ENCODE measurements around the gene ADI1. TPM values are rescaled to one million over a fixed set of nuclear protein-coding genes. Genes with fewer than 3 reads are reported as not detected.
A peak's percentile ranks its signal among the peaks of the same experiment; 100 is the strongest.

ADI1 gene
- total RNA-seq, 4 donors from 2014 or later, result 90.0 to 130 (median 96.9) TPM

- no peak for DNase-seq (ENCODE audit: extremely low spot score)
- H3K27ac ChIP-seq (replicated peaks in 1 of 4), result no peak overlapping the region
- H3K36me3 ChIP-seq, result peaks cover 0 to 17% (median 4%) of the 10 kb centered on the region in 4 donors
- WGBS, result 92% methylated on average over 21 of the region's 22 CpGs
- intact Hi-C loops (cut with DNase I), result no loop called here
- no peaks in the 10 kb centered on the region for H3K27me3 ChIP-seq
- TF ChIP-seq CTCF (IDR thresholded peaks at IDR 0.05) (no peak), POLR2A (IDR thresholded peaks at IDR 0.05; ENCODE audit: low read depth) (no peak), EP300 (IDR thresholded peaks at IDR 0.05) (no peak), POLR2AphosphoS5 (IDR thresholded peaks at IDR 0.05) (no peak)
- H3K4me1 ChIP-seq, result peaks cover 24 to 38% (median 37%) of the 10 kb centered on the region in 4 donors
- H3K4me3 ChIP-seq, result no peak overlapping the region
- H3K9me3 ChIP-seq, result no peaks in the 10 kb centered on the region
Observed at GRCh38 chr2:3526871-3527270, 7.5 kb upstream of the ADI1 start.

DNA sequence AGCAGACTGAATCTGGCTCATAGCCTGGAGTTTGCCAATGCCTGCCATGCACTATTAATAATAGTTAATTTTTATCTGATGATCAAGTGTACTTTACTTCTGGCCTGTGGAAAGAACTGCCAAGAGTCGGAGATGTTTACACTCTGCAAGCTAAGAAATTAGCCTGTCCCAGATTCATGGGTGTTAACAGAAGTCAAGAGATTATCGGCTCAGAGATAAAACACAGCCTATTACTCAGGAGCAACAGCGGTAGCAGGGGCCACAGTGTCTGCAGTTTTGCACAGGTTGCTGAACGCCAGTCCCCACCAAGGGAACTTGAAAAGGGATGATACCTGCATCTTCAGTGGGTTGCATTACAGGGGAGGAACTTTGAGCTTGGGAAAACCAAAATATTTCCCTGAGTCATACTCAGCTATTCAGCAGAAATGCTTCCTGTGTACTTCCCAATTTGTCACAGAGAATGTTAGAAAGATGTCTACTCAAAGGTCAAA lies 4.3 kb upstream of the ADI1 start:
- peaks cover 0 to 3% (median 0%) of the 10 kb centered on the region in 4 donors for H3K36me3 ChIP-seq
- H3K4me3 ChIP-seq, result peak overlapping the region in 3 of 4 donors; percentile 0 to 34 (median 17)
- WGBS, result 34% methylated on average over 4 of the region's 4 CpGs
- intact Hi-C loops (cut with DNase I), result no loop called here
- no peak for DNase-seq (ENCODE audit: extremely low spot score)
- no peaks in the 10 kb centered on the region for H3K27me3 ChIP-seq
- H3K4me1 ChIP-seq, result peaks cover 38 to 58% (median 54%) of the 10 kb centered on the region in 4 donors
- no peaks in the 10 kb centered on the region for H3K9me3 ChIP-seq
- H3K27ac ChIP-seq (replicated peaks in 1 of 4), result peak overlapping the region; percentile 69 to 84 (median 80)
- TF ChIP-seq EP300 (IDR thresholded peaks at IDR 0.05) (no peak), POLR2AphosphoS5 (IDR thresholded peaks at IDR 0.05) (no peak), CTCF (IDR thresholded peaks at IDR 0.05) (no peak)

DNA sequence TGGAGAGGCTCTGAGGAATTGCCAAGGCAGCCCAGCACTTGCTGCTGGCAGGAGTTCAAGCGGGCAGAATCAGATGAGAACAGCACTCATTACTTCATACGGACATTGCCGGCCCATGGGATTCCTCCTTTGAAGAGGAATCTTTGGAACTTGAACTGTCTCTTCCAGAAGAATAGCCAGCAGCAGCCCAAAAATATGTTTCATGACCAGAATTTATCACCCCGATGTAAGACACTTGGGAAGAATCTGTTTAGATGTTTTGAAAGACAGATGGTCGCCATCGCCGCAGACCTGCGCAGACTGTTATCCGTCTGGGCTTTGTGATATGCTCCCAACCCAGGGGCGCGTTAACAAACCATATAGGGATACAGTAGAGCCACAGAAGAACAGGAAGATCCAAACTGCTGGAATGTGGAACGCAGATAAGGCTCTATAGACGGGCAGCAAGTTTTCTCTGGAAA lies 3.7 kb upstream of the ADI1 start:
- TF ChIP-seq CTCF (IDR thresholded peaks at IDR 0.05) (no peak), EP300 (IDR thresholded peaks at IDR 0.05) (no peak), POLR2AphosphoS5 (IDR thresholded peaks at IDR 0.05) (peak; percentile 32 to 37)
- Histone ChIP-seq H3K4me1 (peaks cover 38 to 62% (median 58%) of the 10 kb centered on the region in 4 donors), H3K36me3 (no peaks in the 10 kb centered on the region), H3K9me3 (no peaks in the 10 kb centered on the region), H3K27me3 (no peaks in the 10 kb centered on the region), H3K4me3 (peak overlapping the region; percentile 0 to 34 (median 12)), H3K27ac (replicated peaks in 1 of 4) (peak overlapping the region; percentile 69 to 84 (median 80))
- intact Hi-C loops (cut with DNase I), result no loop called here
- 22% methylated on average over 13 of the region's 13 CpGs for WGBS
- DNase-seq (ENCODE audit: extremely low spot score), result no peak

GRCh38 chr2:3520591-3520990 lies 1.3 kb upstream of the ADI1 start:
- Histone ChIP-seq H3K4me3 (peak overlapping the region in 1 of 4 donors; percentile 91), H3K27me3 (no peaks in the 10 kb centered on the region), H3K36me3 (peaks cover 0 to 4% (median 0%) of the 10 kb centered on the region in 4 donors), H3K9me3 (no peaks in the 10 kb centered on the region), H3K4me1 (peaks cover 38 to 74% (median 66%) of the 10 kb centered on the region in 4 donors), H3K27ac (replicated peaks in 1 of 4) (peak overlapping the region in 2 of 4 donors; percentile 99 to 100)
- TF ChIP-seq POLR2AphosphoS5 (IDR thresholded peaks at IDR 0.05), result no peak
- TF ChIP-seq EP300 (IDR thresholded peaks at IDR 0.05), result no peak
- TF ChIP-seq POLR2A (IDR thresholded peaks at IDR 0.05; ENCODE audit: low read depth), result no peak
- TF ChIP-seq CTCF (IDR thresholded peaks at IDR 0.05), result no peak
- intact Hi-C loops (cut with DNase I), result no loop called here
- DNase-seq (ENCODE audit: extremely low spot score), result no peak
- WGBS, result 92% methylated on average over 6 of the region's 6 CpGs

Measured in esophagus muscularis mucosa (tissue), 4 donors.